Activated T-cell treated with anti-CD3 and anti-CD28 coated beads, Interleukin-2, amount 50 U/mL, for 48 hours (primary cell): ENCODE data around the gene CACNA1D.
"Not testable (repeated sequence)": the region's sequence is repeated elsewhere in the genome, so short reads cannot be mapped to it uniquely, and the experiment has no call there.

Source experiments
- DNase-seq, 2 experiments: peaks; one replicate each; pipeline ENCODE4 v3.0.0-alpha.2; 2020

The CACNA1D gene

DNA sequence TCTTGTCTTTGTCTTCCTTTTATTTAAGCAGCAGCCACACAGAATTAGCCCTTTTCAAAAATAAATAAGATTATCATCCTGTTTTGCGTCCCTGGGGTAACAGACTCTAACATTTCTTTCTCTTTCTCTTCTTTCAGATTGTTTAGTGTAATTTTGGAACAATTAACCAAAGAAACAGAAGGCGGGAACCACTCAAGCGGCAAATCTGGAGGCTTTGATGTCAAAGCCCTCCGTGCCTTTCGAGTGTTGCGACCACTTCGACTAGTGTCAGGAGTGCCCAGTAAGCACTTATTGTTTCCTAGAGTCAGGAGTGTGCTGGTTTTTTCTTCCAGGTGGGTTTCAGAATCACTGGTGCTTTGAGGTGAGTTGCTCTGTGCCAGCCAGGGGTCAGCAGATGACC is 165.6 kb downstream of the CACNA1D start:
- DNase-seq = no peak

DNA sequence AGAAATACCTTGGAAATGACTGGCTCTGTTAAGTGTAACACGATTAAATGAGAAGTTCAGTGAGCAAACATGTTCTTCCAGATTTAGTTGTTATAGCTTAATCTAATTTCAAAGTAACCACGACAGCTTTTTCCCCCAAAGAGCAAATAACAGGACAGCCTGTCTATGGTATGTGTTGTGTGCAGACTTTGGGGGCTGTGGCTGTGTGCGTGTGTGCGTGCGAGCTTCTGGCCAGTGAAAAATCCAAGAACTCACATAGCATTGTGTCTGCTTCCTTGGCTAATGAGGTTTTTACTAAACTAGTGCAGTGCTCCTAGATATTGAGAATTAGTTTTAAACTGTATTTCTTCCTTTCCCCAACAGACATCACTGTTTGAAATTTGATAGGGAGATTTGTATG is 167.1 kb downstream of the CACNA1D start:
- no peak for DNase-seq

DNA sequence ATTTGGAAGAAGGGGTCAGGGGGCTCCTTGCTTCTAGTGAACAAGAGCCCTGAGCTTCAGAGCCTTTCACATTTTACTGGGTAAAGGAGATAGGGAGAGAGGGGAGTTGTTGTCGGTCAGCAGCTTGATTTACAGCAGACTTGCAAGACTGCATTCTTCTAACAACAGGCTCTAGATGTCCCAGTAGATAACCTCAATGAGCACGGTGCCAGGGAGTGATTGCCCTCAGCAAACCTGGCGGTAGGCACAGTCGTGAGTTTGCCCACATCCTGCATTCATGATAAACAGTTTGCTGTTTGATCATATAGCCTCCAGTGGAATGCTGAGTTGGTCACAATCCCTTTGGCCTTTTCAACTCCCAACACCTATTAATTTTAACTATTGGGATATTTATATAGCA is 170.4 kb downstream of the CACNA1D start:
- DNase-seq = not testable (repeated sequence)

DNA sequence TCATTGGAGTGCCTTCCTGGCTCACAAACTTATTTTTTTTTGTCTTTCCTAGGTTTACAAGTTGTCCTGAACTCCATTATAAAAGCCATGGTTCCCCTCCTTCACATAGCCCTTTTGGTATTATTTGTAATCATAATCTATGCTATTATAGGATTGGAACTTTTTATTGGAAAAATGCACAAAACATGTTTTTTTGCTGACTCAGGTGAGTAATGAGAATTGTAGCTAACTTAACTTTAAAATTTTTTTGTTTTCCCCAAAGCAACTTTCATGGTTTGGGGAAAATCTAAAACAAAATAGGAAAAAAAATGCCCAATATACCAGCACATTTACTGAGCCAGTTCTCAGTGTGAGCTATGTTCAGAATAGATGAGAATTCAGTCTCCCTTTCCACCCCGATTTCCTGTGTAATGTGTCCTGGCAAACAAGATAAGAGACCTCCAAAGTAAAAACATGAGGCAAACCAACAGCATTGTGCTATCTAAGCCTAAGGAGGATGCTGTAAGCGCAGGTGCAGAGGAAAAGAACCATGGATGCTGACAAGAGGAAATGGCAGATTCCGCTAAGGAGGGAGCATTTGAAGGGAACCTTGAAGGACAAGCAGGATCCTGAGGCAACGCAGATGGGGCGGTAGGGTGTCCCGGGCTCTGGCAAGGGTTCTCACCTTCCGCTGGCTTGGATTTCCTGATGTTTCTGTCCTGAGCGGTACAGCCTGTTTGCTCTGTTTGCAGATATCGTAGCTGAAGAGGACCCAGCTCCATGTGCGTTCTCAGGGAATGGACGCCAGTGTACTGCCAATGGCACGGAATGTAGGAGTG is 171.4 kb downstream of the CACNA1D start:
- no peak for DNase-seq

DNA sequence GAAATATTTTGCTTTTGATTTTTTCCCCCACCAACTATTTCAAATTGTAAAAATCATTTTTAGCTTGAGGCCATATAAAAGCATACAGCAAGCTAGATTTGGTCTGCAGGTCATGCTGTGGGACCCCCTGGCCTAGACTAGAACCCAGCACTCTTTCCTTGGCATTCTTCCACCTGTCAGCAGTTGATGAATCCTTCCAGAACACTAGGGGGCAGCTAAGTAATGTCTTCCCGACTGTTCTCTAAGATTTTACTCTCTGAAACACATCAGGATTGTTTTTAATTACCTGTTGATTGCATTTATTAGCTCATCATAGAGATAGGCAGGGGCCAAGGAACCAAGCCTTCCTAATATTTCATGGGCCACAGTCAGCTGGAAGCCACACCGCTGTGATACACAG is 174.5 kb downstream of the CACNA1D start:
- DNase-seq = no peak

DNA sequence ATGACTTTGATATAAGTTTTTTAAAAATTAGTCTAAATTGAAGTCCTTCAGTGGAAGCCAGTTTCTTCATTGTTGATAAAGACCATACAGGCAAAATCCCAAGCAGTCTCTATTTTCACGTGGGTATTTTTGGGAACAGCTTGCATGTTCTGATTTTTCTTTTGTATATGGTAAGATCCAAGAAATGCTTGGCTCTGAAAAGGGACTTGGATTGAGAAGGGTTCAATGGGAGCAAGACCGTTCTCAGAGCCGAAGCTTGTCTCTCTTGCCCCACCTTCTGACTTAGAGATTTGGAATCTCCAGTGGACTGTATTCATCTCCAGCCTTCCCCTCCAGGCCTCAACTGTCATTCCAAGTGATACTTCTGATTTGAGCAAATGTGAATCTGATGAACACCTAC is 176.3 kb downstream of the CACNA1D start:
- DNase-seq = no peak

DNA sequence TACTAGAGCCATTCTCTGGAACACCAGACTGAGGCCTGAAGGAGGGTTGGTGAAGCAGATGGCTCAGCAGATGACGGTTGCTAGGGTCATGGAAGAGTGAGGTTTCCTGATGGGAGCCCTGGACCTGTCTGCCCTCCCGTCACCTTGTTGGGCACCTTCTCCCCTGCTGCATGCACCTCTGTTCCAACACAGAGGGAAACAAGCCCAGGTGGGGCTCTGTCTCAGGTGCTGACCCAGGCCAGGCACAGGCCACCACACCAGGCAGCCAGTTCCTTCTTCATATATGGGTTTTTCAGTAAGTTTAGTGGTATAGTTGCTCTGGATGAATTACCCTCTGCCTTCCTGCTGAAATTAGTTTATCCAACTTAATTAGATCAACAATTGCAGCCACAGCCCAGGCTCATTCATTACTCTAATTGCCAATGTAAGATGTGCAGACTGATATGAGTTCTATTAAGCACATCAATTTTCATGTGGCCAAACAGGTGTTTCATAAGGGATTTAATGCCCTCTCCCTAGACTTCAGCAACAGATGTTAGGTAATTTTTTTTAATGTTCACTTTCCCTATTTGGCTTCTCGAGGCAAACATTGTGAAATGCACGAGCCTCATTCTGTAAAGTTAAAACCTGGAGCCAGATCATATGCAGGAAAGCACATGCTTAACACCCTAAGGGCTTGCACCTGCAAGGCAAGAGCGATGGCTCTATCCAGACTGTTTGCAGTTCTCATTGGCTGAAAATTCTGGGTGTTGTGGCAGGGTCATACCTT is 177.0 kb downstream of the CACNA1D start:
- DNase-seq = no peak

DNA sequence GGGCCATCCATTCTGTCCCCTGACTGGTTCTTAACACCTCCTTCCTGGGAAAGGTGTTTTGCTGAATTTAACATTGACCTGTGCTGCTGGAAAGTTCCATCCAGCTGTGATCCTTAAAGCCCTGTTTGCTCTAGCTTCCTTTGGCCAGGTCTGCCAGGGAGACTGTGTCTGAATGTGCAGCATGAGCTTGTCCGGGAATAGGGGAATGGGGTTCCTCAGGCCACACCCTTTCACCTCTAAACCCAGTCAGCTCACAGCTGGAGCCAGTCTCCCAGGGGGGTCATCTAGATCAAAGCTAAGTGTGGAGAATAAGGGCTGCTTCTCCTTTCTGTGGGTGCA is 177.5 kb downstream of the CACNA1D start:
- DNase-seq = no peak

DNA sequence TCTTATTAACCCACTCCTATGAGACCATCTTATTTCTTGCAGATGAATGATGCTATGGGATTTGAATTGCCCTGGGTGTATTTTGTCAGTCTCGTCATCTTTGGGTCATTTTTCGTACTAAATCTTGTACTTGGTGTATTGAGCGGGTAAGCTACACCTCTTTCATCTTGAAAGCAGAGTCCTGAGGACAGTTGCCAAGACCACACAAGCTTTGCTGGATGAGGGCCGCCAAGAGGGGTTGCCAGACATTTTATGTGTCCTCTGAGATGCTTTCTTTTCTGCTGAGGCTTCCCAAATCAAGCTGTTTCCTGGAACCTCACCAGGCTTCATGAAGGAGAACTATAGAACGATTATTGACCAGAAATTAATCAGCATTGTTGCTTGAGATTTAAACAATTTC is 178.6 kb downstream of the CACNA1D start:
- DNase-seq = no peak

DNA sequence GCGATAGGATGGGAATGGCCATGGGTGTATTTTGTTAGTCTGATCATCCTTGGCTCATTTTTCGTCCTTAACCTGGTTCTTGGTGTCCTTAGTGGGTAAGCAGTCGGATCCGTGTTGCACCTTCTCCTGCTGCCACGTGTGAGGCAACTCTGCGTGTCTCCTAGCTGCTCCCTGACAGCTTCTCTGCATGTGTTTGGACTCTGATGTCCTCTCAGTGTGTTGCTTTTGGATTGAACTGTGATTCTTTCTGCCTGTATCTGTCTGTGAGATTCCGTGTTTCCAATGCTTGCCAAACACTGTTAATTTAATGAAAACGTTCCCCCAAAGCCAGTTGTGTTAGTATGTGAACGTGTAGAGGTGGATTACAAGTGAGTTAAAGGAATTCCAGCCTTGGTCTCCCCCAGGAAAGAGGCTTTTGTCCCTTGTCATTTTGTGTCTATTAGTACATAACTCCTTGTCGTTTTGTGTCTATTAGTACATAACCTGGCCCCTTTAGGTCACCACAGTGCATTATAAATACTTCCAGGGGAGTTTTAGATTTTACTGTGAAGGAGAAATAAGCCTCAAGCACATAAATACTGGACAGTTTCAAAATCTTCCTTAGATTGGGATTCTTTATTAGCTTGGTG is 179.4 kb downstream of the CACNA1D start:
- no peak for DNase-seq

DNA sequence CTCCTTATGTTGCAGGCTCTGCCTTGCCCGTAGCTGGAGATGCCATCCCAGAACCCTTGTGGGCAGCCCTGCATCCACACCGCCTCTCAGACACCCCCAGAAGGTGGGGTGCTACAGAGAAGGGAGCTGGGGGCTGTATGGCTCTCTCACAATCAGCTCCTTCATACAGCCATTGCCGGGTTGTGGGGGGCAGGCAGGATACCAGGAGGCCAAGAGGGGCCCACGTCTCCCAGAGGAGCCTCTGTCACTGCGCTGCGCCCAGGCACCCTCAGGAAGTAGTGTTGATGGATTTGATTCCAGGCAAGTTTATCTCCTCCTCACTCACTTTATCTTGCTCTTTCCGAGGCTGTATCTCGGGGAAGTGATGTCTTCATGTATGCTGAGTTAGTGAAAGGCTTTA is 180.2 kb downstream of the CACNA1D start:
- DNase-seq = no peak

DNA sequence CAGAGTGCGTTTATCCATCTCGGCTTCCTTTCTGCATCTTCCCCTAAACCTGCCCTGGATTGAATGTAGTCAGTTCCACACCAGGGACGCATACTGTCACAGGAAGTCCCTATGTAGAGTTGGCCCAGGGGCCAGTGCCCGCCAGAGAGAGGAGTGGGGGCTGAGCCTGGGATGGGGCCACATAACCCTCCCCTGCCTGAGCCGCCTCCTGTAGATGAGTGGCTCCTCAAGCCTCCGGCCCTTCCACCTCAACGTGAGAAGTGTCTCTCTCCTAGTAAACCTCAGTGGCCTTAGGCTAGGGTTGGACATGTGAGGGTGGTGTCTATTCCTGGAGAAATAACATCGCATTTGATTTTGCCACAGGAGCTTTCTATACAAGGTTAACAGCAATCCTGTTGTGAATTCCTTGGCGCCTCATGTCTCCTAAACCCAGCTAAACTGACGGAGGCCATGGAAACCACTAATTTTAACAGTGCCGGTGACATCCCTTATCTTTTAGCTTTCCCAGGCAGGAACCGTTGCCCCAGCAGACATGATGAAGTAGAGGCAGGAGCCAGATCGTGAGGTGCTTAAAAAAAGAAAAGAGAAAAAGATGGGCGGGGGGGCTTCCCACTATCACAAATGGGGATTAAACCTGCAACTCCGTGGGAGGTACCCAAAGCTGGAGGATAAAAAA is 180.7 kb downstream of the CACNA1D start:
- DNase-seq = no peak

DNA sequence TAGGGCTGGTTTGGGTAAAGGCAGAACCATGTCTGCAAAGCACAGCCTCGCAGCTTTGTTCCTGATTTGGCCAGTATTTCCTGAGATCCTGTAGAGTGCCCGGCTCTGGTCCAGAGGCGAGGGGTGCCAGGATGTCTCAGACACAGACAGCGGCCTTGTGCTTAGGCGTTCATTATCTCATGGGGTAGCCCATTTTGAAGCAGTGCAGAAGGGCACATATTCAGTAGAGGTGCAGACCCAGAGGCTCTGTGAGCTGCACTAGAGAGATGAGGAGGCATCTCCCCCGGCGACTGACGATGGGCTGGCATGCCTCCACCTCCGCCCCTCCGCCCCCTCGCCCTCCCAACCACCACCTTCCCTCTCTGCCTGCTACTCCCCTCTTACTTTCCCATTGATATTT is 181.5 kb downstream of the CACNA1D start:
- DNase-seq = no peak

DNA sequence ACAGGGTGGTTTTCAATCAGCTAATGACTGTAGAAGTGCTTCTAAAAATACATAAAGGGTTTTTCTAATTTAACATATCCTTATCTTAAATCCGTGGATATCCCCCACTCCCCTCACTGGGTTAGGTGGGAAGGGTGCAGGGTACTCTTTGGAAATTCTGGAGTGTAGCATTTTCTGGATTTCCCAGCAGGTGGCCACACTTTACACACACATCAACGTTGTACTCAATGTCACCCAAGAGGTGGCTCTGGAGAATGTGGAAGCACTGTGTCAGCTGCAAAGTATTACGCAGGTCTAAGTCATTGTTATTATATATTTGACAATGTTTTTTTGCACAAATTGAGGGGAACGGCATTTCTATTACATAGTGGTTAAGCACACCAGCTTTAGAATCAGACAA is 183.0 kb downstream of the CACNA1D start:
- DNase-seq = no peak

DNA sequence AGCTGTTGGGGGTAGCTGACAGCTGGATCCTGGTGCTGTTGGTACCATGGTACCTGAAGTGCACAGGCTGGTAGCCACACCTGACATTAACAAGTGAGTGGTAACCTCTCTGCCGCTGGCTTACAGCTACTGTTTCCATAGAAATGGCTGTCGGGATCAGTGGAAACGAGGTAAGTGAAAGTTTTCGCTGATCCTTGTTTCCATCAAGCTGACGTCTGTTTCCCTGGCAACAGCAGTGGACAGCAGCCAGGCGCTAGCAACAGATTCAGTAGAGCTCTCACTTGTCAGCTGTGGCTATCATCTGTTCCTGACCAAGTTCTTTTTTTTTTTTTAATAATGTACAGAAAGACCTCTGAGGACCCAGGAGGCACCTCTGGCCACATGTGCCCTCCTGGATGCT is 185.6 kb downstream of the CACNA1D start:
- no peak for DNase-seq

DNA sequence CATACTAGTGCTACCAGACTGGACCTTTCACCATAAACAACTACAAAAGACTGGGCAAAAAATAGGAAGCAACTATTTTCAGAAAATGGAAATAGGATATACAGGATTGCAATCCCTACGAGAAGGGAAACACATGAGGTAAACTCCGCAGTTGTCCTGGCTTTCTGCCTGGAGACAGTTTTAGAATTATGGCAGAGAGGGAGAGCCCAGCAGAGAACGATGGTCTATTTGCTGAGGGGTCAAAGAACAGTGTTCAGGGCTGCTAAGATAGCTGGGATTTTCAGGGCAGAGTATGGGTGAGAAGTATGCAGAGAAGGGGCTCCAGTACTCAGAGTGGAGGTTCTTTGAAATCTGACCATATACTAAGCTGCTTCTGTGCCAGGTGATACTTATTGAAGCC is 188.4 kb downstream of the CACNA1D start:
- no peak for DNase-seq

DNA sequence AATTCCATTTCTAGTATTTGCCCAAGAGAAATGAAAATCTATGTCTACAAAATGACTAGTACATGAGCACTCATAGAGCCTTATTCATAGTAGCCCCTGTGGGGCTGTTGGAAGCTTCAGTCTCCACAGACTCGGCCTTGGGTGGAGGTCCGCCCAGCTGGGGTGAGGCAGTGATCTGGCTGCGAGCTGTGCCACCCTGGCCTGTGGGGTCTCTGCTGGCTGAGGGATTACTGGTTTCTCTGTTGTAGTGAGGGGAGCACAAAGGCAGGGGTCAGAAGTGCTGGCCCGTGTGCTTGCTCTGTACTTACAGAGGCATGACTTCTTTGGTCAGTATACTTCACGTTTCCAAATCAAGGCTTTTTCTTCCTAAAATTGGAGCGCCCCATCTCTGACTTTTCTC is 193.7 kb downstream of the CACNA1D start:
- no peak for DNase-seq

DNA sequence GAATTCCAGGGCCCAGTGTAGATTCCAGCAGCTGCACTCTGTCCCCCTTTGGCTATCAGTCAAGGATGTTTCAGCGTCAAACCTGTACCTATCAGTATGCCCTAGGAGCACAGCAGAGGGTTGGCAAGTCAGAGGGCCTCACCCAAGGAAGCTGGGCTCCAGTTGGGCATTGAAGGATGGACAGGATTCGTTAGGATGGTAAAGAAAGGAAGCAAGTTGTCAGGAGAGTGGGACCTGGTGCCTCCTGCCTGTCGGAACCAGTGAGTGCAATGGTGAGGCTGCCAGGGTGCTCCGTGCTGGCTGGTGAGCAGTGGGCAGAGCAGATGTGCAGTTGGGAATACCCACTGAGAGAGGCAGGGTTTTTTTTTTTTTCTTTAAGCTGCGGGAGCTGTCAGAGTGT is 194.6 kb downstream of the CACNA1D start:
- DNase-seq = no peak

DNA sequence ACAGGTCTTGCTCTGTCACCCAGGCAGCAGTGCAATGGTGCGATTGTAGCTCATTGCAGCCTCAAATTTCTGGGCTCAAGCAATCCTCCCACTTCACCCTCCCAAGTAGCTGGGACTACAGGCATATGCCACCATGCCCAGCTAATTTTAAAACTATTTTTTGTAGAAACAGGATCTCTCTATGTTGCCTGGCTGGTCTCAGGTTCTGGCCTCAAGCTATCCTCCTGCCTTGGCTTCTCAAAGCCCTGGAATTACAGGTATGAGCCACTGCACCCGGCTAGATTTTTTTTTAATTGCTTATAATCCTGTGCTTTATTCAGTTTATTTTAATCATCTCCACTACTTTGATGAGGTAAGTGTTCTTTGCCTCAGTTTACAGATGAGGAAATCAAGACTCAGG is 195.3 kb downstream of the CACNA1D start:
- DNase-seq = no peak

DNA sequence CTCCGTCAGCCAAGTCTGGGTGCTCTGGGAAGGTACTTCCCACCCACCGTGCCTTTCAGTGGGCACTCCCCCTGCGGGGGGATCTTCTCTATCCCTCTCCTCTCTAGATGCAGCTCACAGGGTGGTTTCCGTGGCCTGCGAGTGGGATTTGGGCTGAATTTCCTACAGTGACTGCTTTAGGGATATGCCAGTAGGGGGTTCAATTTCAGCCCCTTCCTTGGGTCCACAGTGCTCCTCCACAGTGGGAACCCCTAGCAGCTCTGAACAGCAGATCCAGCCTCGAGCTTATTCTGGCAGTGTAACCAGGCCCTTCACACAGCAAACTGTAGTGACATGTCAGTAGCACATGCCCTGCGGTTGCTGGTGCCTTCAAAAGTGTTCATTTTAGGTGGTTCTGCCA is 196.1 kb downstream of the CACNA1D start:
- DNase-seq = no peak

DNA sequence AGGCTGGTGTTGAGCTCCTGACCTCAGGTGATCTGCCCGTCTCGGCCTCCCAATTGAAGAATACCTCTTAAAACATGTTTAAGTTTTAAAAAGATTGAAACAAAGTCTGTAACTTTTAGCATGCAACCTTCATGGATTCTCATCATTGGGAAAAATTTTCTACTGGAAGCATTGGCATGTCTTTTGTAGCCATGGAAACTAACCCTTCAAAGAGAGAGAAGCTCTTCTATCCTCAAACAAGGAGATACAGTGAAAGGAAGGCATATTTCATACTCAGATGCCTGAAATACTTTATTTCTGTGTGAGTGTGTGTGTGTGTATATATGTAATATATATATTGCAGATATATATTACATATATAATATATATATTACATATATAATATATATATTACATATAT is 196.9 kb downstream of the CACNA1D start:
- DNase-seq = no peak

DNA sequence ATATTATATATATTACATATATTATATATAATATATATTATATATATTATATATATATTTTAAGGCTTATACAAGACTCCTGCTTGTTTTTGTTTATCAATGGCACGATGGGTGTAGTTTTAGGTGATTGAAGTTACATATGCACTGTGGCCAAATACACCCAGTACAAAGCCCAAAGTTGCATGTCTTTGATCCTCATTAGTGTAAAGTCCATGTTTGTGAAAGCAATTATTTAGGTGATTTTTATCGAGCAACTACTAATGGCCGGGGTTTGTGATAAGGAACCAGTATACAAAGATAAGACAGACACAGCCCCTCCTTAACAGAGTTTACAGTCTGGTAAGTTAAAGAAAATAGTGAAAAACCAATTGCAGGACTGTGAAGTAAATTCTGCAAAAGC is 197.5 kb downstream of the CACNA1D start:
- no peak for DNase-seq

DNA sequence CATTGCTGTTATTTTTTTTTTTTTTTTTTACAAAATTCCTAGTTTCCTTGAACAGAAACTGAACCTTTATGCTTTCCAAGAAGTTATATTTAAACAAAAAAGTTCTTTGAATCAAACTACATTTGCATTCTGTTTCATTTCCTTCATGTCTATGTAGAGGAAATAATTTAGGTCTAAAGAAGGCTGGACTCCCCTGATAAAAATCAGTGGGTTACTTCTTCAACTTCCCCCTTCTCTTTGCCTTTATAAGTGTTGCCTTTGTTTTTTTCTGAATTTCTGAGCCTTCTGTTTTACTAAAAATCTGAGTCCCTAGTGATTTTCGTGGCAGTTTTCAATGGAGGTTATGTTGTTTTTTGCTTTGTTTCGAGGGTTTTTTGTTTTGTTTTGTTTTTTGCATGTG is 199.0 kb downstream of the CACNA1D start:
- DNase-seq = no peak

DNA sequence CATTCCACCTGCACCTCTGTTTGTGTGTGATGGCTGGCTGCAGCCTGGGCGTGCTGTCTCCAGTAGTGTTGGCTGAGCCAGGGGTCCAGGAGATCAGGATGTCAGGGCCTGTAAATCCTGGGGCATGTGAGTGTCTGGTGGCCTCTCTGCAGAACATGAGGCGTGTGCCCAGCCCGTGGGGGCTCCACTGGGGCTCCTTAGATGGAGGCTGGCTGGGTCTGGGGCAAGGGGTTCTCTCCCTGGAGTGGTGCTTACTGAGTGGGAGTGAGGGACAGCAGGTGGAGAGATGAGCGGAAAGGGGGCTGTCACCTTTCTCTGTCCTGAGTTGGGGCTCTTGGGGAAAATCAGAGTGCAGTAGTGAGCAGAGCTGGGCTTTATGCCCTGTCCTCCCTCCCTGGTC is 199.6 kb downstream of the CACNA1D start:
- no peak for DNase-seq
